ENCODE measurements around the gene GNAI3. TPM values are rescaled to one million over a fixed set of nuclear protein-coding genes. Genes with fewer than 3 reads are reported as not detected.

Gene GNAI3
- total and polyA plus RNA-seq, 2 donors (not counting 3 experiments of a cell fraction or from before 2014, with no cell fraction given): 5.0 to 14.0 TPM

GRCh38 chr1:109613361-109614147 lies 65.1 kb downstream of the GNAI3 start:
- BruUV-seq (replicated peaks): no TSS peak
- Histone ChIP-seq H4K20me1 (replicated peaks; ENCODE audit: control insufficient read depth, extremely low read depth, insufficient read depth, low read length) (no peaks in the 10 kb centered on the region), H3K27ac (ENCODE audit: insufficient read depth, low read depth, low read length) (peak overlapping the region; percentile 30), H2AFZ (ENCODE audit: low read depth, low read length) (no peak overlapping the region), H3K79me2 (ENCODE audit: control insufficient read depth, insufficient read depth, low read length) (no peaks in the 10 kb centered on the region), H3K4me2 (ENCODE audit: insufficient read depth, low read length) (peak overlapping the region; percentile 3), H3K9me1 (replicated peaks; ENCODE audit: control insufficient read depth, extremely low read depth, insufficient read depth, low read length) (no peaks in the 10 kb centered on the region), H3K36me3 (ENCODE audit: control insufficient read depth in 2 of 2, extremely low read depth in 1 of 2, insufficient read depth in 2 of 2, low read length in 2 of 2) (no peaks in the 10 kb centered on the region), H3K9me3 (replicated peaks; ENCODE audit: control insufficient read depth, insufficient read depth, low read length) (no peaks in the 10 kb centered on the region), H3K9ac (replicated peaks; ENCODE audit: extremely low read depth, insufficient read depth, low read length) (peak overlapping the region; percentile 5), H3K4me1 (ENCODE audit: control insufficient read depth, extremely low read depth, insufficient read depth, low read length) (peaks cover 51% of the 10 kb centered on the region), H3K4me3 (replicated peaks in 1 of 3; ENCODE audit: insufficient read depth in 1 of 3, low read depth in 1 of 3, low read length in 3 of 3) (no peak overlapping the region), H3K27me3 (ENCODE audit: control insufficient read depth in 2 of 2, insufficient read depth in 2 of 2, low read length in 2 of 2) (no peaks in the 10 kb centered on the region)
- dilution Hi-C loops (cut with MboI; ENCODE audit: extremely low pct_ligation_motif_present, low sequenced_read_pairs) (no loop called here), intact Hi-C loops (cut with micrococcal nuclease) (loop anchor here (10.0 kb wide), 1 partner anchor 129 kb away; the partner anchor contains the start of gene ATXN7L2)
- DNase-seq (ENCODE audit: low read depth, low spot score): peak; percentile 68
- TF ChIP-seq CTCF (IDR thresholded peaks at IDR 0.05; ENCODE audit: extremely low read depth in 1 of 2, insufficient read depth in 1 of 2, low read depth in 1 of 2, low read length in 2 of 2): no peak
- no peak for TF ChIP-seq JUN (IDR thresholded peaks at IDR 0.05; ENCODE audit: borderline replicate concordance, insufficient read depth, insufficient read length, low read depth)
- TF ChIP-seq MAX (IDR thresholded peaks at IDR 0.05; ENCODE audit: insufficient read depth, insufficient read length): no peak
- no peak for TF ChIP-seq EZH2 (IDR thresholded peaks at IDR 0.05; ENCODE audit: borderline replicate concordance, low read depth, low read length, severe bottlenecking)
- TF ChIP-seq MYC (IDR thresholded peaks at IDR 0.05; ENCODE audit: low read depth, low read length): no peak
- no peak for TF ChIP-seq POLR2AphosphoS5 (IDR thresholded peaks at IDR 0.05; ENCODE audit: insufficient read depth, low read depth, low read length)
- TF ChIP-seq POLR2A (IDR thresholded peaks at IDR 0.05; ENCODE audit: low read depth, low read length): no peak
- TF ChIP-seq GATA2 (IDR thresholded peaks at IDR 0.05; ENCODE audit: insufficient read depth, insufficient read length, low read depth, low read length): no peak
- no peak for TF ChIP-seq FOS (IDR thresholded peaks at IDR 0.05; ENCODE audit: borderline replicate concordance, insufficient read depth, low read length)
- ChIA-PET CTCF (interaction anchor here (0.6 to 5.8 kb wide), 12 partner anchors 11 to 68 kb away, joined by 3 to 48 read pairs (median 6); partner anchors contain the start of gene GNAI3), POLR2A (interaction anchor here (0.6 kb wide), 1 partner anchor 188 kb away, joined by 3 read pairs; no protein-coding TSS in a partner anchor)
- FAIRE-seq: peak; percentile 64

Measured in endothelial cell of umbilical vein (primary cell).